Calu3 (cell line): ENCODE results near the gene SHFL. TPM values are rescaled to one million over a fixed set of nuclear protein-coding genes. Genes with fewer than 3 reads are reported as not detected.

Experiments used
- BruUV-seq: library from RNA; stranded (reverse); fragments of 400-500 nt; replicated peaks from 2 replicates; lab custom pipeline; 2021; lab: Mats Ljungman, UMichigan
- CTCF ChIA-PET: fragments of 300-600 bp; sonication (Branson Sonifier 250); formaldehyde crosslinking; loops from one replicate; lab custom pipeline; 2022; ENCODE audit warnings: antibody characterized with exemption; lab: Charles Lee
- DNase-seq: peaks from one replicate; pipeline ENCODE4 v3.0.0; 2022
- H3K27ac Mint-ChIP-seq: one replicate; pipeline ENCODE4 v1.8.0; 2022; ENCODE audit warnings: mixed read lengths; ENCODE audit not compliant: unreplicated experiment
- H3K27me3 Mint-ChIP-seq: one replicate; pipeline ENCODE4 v1.8.0; 2022; ENCODE audit warnings: mixed read lengths; ENCODE audit not compliant: unreplicated experiment
- H3K36me3 Mint-ChIP-seq: one replicate; pipeline ENCODE4 v1.8.0; 2022; ENCODE audit warnings: mild to moderate bottlenecking, moderate library complexity, mixed read lengths; ENCODE audit not compliant: insufficient read depth, unreplicated experiment
- H3K4me1 Mint-ChIP-seq: one replicate; pipeline ENCODE4 v1.8.0; 2022; ENCODE audit warnings: mild to moderate bottlenecking, low read depth, mixed read lengths; ENCODE audit not compliant: unreplicated experiment
- H3K4me3 Mint-ChIP-seq: one replicate; pipeline ENCODE4 v1.8.0; 2022; ENCODE audit warnings: mild to moderate bottlenecking, low read depth, moderate library complexity, mixed read lengths; ENCODE audit not compliant: unreplicated experiment
- H3K9me3 Mint-ChIP-seq: one replicate; pipeline ENCODE4 v1.8.0; 2022; ENCODE audit warnings: low read depth, mixed read lengths; ENCODE audit not compliant: unreplicated experiment
- CTCF ChIP-seq: fragments of 200-600 bp; IDR thresholded peaks from one replicate; pipeline ENCODE4 v1.8.0; 2022; ENCODE audit warnings: antibody characterized with exemption; ENCODE audit not compliant: unreplicated experiment
- intact Hi-C: fragments of 100-400 bp; cut with micrococcal nuclease; formaldehyde crosslinking; loops from one replicate; pipeline ENCODE4 v1.10.0; 2022; ENCODE audit not compliant: unreplicated experiment
- total RNA-seq: library from RNA; stranded (reverse); gene quantifications from 2 replicates; pipeline ENCODE4 v1.2.3, GENCODE V29; 2022

SHFL gene
- total RNA-seq, 1 experiment from 2014 or later, result 37.3 TPM

- no peak for DNase-seq
- CTCF ChIA-PET, result interaction anchor here (0.7 to 1.4 kb wide), 3 partner anchors 17 to 83 kb away, joined by 3 to 4 read pairs (median 3); no protein-coding TSS in a partner anchor
- intact Hi-C loops, result loop anchor here (5.0 kb wide), 1 partner anchor 81 kb away; no protein-coding TSS in a partner anchor
- H3K27ac Mint-ChIP-seq, result peak overlapping the region; percentile 69
- H3K27me3 Mint-ChIP-seq, result no peaks in the 10 kb centered on the region
- H3K36me3 Mint-ChIP-seq, result peaks cover 89% of the 10 kb centered on the region
- no TSS peak for BruUV-seq
- TF ChIP-seq CTCF, result no peak
- H3K4me1 Mint-ChIP-seq, result peaks cover 11% of the 10 kb centered on the region
- H3K9me3 Mint-ChIP-seq, result no peaks in the 10 kb centered on the region
- H3K4me3 Mint-ChIP-seq, result no peak overlapping the region
Observed at GRCh38 chr19:10113592-10113963, 27.5 kb downstream of the SHFL start.

- CTCF ChIA-PET, result interaction anchor here (0.8 to 1.4 kb wide), 2 partner anchors 18 to 82 kb away, joined by 3 read pairs; no protein-coding TSS in a partner anchor
- intact Hi-C loops, result loop anchor here (5.0 kb wide), 1 partner anchor 82 kb away; no protein-coding TSS in a partner anchor
- no peaks in the 10 kb centered on the region for H3K27me3 Mint-ChIP-seq
- no peak for TF ChIP-seq CTCF
- peaks cover 11% of the 10 kb centered on the region for H3K4me1 Mint-ChIP-seq
- no TSS peak for BruUV-seq
- no peaks in the 10 kb centered on the region for H3K9me3 Mint-ChIP-seq
- DNase-seq, result no peak
- no peak overlapping the region for H3K4me3 Mint-ChIP-seq
- peaks cover 91% of the 10 kb centered on the region for H3K36me3 Mint-ChIP-seq
- H3K27ac Mint-ChIP-seq, result peak overlapping the region; percentile 69
Observed at GRCh38 chr19:10113964-10114650, 28.0 kb downstream of the SHFL start.

- DNase-seq, result no peak
- Mint-ChIP-seq H3K4me3 (no peak overlapping the region), H3K27me3 (no peaks in the 10 kb centered on the region), H3K9me3 (no peaks in the 10 kb centered on the region), H3K4me1 (peaks cover 11% of the 10 kb centered on the region), H3K27ac (peak overlapping the region; percentile 36), H3K36me3 (peaks cover 91% of the 10 kb centered on the region)
- intact Hi-C loops, result loop anchor here (5.0 kb wide), 1 partner anchor 83 kb away; no protein-coding TSS in a partner anchor
- BruUV-seq, result no TSS peak
- no peak for TF ChIP-seq CTCF
- CTCF ChIA-PET, result interaction anchor here (1.4 to 1.5 kb wide), 2 partner anchors 19 to 144 kb away, joined by 3 read pairs; no protein-coding TSS in a partner anchor
Observed at GRCh38 chr19:10114651-10115391, 28.7 kb downstream of the SHFL start.

- no peak for TF ChIP-seq CTCF
- H3K4me3 Mint-ChIP-seq, result no peak overlapping the region
- no peaks in the 10 kb centered on the region for H3K27me3 Mint-ChIP-seq
- H3K4me1 Mint-ChIP-seq, result peaks cover 4% of the 10 kb centered on the region
- peaks cover 88% of the 10 kb centered on the region for H3K36me3 Mint-ChIP-seq
- DNase-seq, result no peak
- CTCF ChIA-PET, result interaction anchor here (1.5 kb wide), 1 partner anchor 144 kb away, joined by 3 read pairs; no protein-coding TSS in a partner anchor
- peak overlapping the region; percentile 36 for H3K27ac Mint-ChIP-seq
- intact Hi-C loops, result no loop called here
- H3K9me3 Mint-ChIP-seq, result no peaks in the 10 kb centered on the region
- BruUV-seq, result no TSS peak
Observed at GRCh38 chr19:10115392-10116084, 29.4 kb downstream of the SHFL start.
